Neural progenitor cell (in vitro differentiated cells): ENCODE measurements around the gene SFMBT2.

Experiments
- CTCF ChIP-seq: fragments of 200-600 bp; sonication (generic); IDR thresholded peaks from 2 replicates; pipeline ENCODE4 v1.5.1; 2017; ENCODE audit warnings: antibody characterized with exemption, mild to moderate bottlenecking
- EZH2 ChIP-seq: fragments of 200-600 bp; sonication (generic); IDR thresholded peaks from 2 replicates; pipeline ENCODE4 v1.6.1; 2017; ENCODE audit warnings: antibody characterized with exemption, mild to moderate bottlenecking, moderate library complexity

DNA sequence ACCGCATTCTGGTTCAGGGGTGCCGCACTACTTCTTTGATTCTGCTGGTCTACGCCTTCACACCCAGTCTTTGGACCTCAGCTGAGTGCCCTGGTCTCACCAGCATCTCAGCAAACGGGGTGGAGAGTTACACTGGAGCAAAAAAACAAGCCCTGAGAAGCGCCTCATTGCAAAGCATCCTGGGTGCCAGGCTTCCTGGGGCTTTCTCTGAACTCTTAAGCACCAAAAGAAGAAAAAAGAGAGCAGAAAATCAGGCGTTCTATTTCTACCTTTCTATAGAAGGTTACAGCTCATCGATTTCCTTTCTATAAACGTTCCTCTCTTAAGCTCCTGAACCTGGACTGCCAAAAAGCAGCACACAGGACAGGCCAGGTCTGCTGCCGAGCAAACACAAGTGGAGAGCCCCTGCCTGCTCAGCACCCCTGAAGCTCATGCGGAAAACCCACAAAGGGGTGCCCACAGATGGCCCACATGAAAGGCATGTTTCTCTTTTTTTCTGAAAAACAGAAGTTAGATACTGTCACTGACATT is 217.9 kb downstream of the SFMBT2 start:
- TF ChIP-seq CTCF (no peak), EZH2 (no peak)
